WTC11 (cell line): ENCODE measurements around the gene TMC8. TPM values are rescaled to one million over a fixed set of nuclear protein-coding genes. Genes with fewer than 3 reads are reported as not detected.

Experiments used
- ATAC-seq: fragments of 200-7000 bp; cut with Tn5 transposase; 2 replicates; pipeline ENCODE4 v1.10.0; 2021; ENCODE audit warnings: mild to moderate bottlenecking, moderate library complexity
- CTCF ChIA-PET: fragments of 300-600 bp; sonication (Branson Sonifier 250); formaldehyde crosslinking; loops from one replicate; lab custom pipeline; 2021; ENCODE audit warnings: antibody characterized with exemption; lab: Charles Lee
- POLR2A ChIA-PET: fragments of 350-600 bp; sonication (Branson Sonifier 250); formaldehyde crosslinking; loops from one replicate; lab custom pipeline; 2021; ENCODE audit warnings: antibody characterized with exemption; lab: Charles Lee
- DNase-seq: peaks from one replicate; pipeline ENCODE4 v3.0.0; 2021; ENCODE audit warnings: low spot score
- H3K27ac Mint-ChIP-seq: 2 replicates; pipeline ENCODE4 v1.8.0; 2021; ENCODE audit warnings: mixed read lengths
- H3K27me3 Mint-ChIP-seq: 2 replicates; pipeline ENCODE4 v1.8.0; 2021; ENCODE audit warnings: low read depth, mild to moderate bottlenecking, moderate library complexity, mixed read lengths
- H3K36me3 Mint-ChIP-seq: 2 replicates; pipeline ENCODE4 v1.8.0; 2021; ENCODE audit warnings: mixed read lengths
- H3K4me1 Mint-ChIP-seq: 2 replicates; pipeline ENCODE4 v1.8.0; 2022; ENCODE audit warnings: mixed read lengths
- H3K4me3 Mint-ChIP-seq: 2 replicates; pipeline ENCODE4 v1.8.0; 2021; ENCODE audit warnings: mild to moderate bottlenecking, moderate library complexity, mixed read lengths
- H3K9me3 Mint-ChIP-seq: 2 replicates; pipeline ENCODE4 v1.8.0; 2021; ENCODE audit warnings: mixed read lengths
- ATF1 ChIP-seq: sonication (generic); formaldehyde crosslinking; IDR thresholded peaks from 2 replicates; pipeline ENCODE4 v1.8.1; 2023; ENCODE audit warnings: mild to moderate bottlenecking, moderate library complexity, missing genetic modification reagents
- CREM ChIP-seq: sonication (generic); formaldehyde crosslinking; IDR thresholded peaks from 2 replicates; pipeline ENCODE4 v1.8.1; 2022; ENCODE audit warnings: mild to moderate bottlenecking, missing genetic modification reagents, moderate library complexity
- ETV6 ChIP-seq: sonication (generic); formaldehyde crosslinking; IDR thresholded peaks from 2 replicates; pipeline ENCODE4 v1.8.1; 2022; ENCODE audit warnings: mild to moderate bottlenecking, missing genetic modification reagents
- FOXK1 ChIP-seq: sonication (generic); formaldehyde crosslinking; IDR thresholded peaks from 2 replicates; pipeline ENCODE4 v1.8.0; 2022; ENCODE audit warnings: mild to moderate bottlenecking, moderate library complexity, missing genetic modification reagents
- JUN ChIP-seq: sonication (generic); formaldehyde crosslinking; IDR thresholded peaks from 2 replicates; pipeline ENCODE4 v1.8.0; 2023; ENCODE audit warnings: mild to moderate bottlenecking, missing genetic modification reagents
- KAT7 ChIP-seq: sonication (generic); formaldehyde crosslinking; IDR thresholded peaks from 2 replicates; pipeline ENCODE4 v1.8.1; 2023; ENCODE audit warnings: missing genetic modification reagents, mild to moderate bottlenecking, borderline replicate concordance
- TCF7 ChIP-seq: sonication (generic); formaldehyde crosslinking; IDR thresholded peaks from 2 replicates; pipeline ENCODE4 v1.8.0; 2022; ENCODE audit warnings: mild to moderate bottlenecking, low read depth, missing genetic modification reagents, moderate library complexity
- ZNF138 ChIP-seq: sonication (generic); formaldehyde crosslinking; conservative IDR thresholded peaks from 2 replicates; pipeline ENCODE4 v1.8.1; 2022; ENCODE audit warnings: mild to moderate bottlenecking, moderate library complexity, missing genetic modification reagents
- total RNA-seq: library from RNA; stranded (reverse); gene quantifications from 3 replicates; pipeline ENCODE4 v1.2.3, GENCODE V29; 2021
- TF ChIP-seq, protein P1 (sequence below): sonication (generic); formaldehyde crosslinking; IDR thresholded peaks from 2 replicates; pipeline ENCODE4 v1.8.0; 2022; ENCODE audit warnings: mild to moderate bottlenecking, missing genetic modification reagents
- TF ChIP-seq, protein P2 (sequence below): fragments of 200-600 bp; IDR thresholded peaks from 2 replicates; pipeline ENCODE4 v1.8.0; 2022; ENCODE audit warnings: antibody characterized with exemption
- TF ChIP-seq, protein P3 (sequence below): sonication (generic); formaldehyde crosslinking; IDR thresholded peaks from 2 replicates; pipeline ENCODE4 v1.8.1; 2023; ENCODE audit warnings: mild to moderate bottlenecking, missing genetic modification reagents
- TF ChIP-seq, protein P4 (sequence below): fragments of 250-450 bp; sonication (Bioruptor Pico); IDR thresholded peaks from 2 replicates; pipeline ENCODE4 v2.1.2; 2022; ENCODE audit warnings: mild to moderate bottlenecking, moderate library complexity
- TF ChIP-seq, protein P5 (sequence below): sonication (generic); formaldehyde crosslinking; IDR thresholded peaks from 2 replicates; pipeline ENCODE4 v1.8.0; 2022; ENCODE audit warnings: mild to moderate bottlenecking, missing genetic modification reagents
- TF ChIP-seq, protein P6 (sequence below): sonication (generic); formaldehyde crosslinking; IDR thresholded peaks from 2 replicates; pipeline ENCODE4 v1.8.1; 2023; ENCODE audit warnings: mild to moderate bottlenecking, missing genetic modification reagents
- TF ChIP-seq, protein P7 (sequence below): fragments of 250-450 bp; sonication (Bioruptor Pico); IDR thresholded peaks from 2 replicates; pipeline ENCODE4 v1.9.0; 2021; ENCODE audit warnings: mild to moderate bottlenecking
- TF ChIP-seq, protein P8 (sequence below): sonication (generic); formaldehyde crosslinking; IDR thresholded peaks from 2 replicates; pipeline ENCODE4 v1.8.0; 2022; ENCODE audit warnings: mild to moderate bottlenecking, missing genetic modification reagents

The TMC8 gene
- total RNA-seq, 1 experiment from 2014 or later, result 3.7 TPM

DNA sequence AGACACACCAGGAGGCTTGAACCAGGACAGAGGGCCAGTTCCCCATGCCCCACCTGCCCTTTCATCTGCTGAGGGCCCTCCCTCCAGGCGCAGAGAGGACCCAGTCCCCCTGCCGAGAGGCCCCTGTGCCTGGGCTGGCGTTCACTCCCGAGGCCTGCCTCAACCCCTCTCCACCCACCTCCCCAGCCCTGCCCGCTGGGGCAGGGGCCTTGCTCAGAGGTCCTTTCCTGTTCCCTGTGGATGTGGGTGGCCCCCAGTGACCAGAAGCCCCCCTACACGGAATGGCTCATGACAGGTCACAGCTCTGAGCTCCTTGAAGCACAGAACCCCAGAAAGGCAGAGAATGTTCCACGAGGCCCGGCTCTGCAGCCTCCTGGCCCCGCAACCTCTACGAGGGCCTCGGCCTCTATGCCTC is 8.8 kb upstream of the TMC8 start (continued):
- TF ChIP-seq, protein P1, sequence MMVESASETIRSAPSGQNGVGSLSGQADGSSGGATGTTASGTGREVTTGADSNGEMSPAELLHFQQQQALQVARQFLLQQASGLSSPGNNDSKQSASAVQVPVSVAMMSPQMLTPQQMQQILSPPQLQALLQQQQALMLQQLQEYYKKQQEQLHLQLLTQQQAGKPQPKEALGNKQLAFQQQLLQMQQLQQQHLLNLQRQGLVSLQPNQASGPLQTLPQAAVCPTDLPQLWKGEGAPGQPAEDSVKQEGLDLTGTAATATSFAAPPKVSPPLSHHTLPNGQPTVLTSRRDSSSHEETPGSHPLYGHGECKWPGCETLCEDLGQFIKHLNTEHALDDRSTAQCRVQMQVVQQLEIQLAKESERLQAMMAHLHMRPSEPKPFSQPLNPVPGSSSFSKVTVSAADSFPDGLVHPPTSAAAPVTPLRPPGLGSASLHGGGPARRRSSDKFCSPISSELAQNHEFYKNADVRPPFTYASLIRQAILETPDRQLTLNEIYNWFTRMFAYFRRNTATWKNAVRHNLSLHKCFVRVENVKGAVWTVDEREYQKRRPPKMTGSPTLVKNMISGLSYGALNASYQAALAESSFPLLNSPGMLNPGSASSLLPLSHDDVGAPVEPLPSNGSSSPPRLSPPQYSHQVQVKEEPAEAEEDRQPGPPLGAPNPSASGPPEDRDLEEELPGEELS (CRISPR knock-in tag), result no peak
- no peak for TF ChIP-seq ATF1 (CRISPR knock-in tag)
- TF ChIP-seq TCF7 (CRISPR knock-in tag), result no peak
- TF ChIP-seq ETV6, result no peak

DNA sequence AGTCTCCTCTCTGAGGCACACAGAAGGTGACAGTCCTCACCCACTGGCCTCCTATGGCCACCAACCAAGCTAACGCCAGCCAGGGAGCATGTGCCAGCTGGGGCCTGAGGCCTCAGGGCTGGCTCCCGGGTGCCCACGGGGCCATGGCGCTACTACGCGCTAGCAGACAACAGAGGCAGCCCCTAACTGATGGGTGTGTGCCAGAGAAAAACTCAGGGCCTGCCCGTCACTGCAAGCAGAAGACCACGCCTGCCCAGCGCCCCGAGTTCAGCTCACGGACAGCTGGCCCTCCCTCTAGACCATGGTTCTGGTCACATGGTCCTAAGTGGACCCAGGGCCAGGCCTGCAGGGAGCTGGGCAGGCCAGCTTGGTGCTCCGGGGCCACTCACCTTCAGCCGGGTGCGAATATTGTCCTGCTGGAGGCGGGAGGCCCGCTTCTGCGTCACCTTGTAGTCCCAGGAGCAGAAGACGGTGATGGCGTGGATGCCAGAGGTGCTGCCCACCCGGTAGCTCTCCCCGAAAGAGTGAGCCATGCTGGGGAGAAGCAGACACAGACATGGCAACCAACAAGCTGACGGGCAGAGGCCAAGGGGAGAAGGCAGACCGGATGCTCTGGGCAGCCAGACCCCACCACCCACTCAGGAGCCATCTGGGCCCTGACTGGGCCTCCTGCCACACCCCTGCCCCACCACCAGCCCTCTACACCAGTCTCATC is 8.2 kb upstream of the TMC8 start:
- no peak overlapping the region for H3K4me3 Mint-ChIP-seq
- DNase-seq, result no peak
- TF ChIP-seq, protein P2, sequence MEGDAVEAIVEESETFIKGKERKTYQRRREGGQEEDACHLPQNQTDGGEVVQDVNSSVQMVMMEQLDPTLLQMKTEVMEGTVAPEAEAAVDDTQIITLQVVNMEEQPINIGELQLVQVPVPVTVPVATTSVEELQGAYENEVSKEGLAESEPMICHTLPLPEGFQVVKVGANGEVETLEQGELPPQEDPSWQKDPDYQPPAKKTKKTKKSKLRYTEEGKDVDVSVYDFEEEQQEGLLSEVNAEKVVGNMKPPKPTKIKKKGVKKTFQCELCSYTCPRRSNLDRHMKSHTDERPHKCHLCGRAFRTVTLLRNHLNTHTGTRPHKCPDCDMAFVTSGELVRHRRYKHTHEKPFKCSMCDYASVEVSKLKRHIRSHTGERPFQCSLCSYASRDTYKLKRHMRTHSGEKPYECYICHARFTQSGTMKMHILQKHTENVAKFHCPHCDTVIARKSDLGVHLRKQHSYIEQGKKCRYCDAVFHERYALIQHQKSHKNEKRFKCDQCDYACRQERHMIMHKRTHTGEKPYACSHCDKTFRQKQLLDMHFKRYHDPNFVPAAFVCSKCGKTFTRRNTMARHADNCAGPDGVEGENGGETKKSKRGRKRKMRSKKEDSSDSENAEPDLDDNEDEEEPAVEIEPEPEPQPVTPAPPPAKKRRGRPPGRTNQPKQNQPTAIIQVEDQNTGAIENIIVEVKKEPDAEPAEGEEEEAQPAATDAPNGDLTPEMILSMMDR, result no peak
- TF ChIP-seq FOXK1 (no peak), TCF7 (CRISPR knock-in tag) (no peak), JUN (CRISPR knock-in tag) (no peak), CREM (no peak), ZNF138 (no peak), KAT7 (CRISPR knock-in tag) (no peak)
- TF ChIP-seq, protein P3, sequence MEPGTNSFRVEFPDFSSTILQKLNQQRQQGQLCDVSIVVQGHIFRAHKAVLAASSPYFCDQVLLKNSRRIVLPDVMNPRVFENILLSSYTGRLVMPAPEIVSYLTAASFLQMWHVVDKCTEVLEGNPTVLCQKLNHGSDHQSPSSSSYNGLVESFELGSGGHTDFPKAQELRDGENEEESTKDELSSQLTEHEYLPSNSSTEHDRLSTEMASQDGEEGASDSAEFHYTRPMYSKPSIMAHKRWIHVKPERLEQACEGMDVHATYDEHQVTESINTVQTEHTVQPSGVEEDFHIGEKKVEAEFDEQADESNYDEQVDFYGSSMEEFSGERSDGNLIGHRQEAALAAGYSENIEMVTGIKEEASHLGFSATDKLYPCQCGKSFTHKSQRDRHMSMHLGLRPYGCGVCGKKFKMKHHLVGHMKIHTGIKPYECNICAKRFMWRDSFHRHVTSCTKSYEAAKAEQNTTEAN (CRISPR knock-in tag), result no peak
- TF ChIP-seq, protein P4, sequence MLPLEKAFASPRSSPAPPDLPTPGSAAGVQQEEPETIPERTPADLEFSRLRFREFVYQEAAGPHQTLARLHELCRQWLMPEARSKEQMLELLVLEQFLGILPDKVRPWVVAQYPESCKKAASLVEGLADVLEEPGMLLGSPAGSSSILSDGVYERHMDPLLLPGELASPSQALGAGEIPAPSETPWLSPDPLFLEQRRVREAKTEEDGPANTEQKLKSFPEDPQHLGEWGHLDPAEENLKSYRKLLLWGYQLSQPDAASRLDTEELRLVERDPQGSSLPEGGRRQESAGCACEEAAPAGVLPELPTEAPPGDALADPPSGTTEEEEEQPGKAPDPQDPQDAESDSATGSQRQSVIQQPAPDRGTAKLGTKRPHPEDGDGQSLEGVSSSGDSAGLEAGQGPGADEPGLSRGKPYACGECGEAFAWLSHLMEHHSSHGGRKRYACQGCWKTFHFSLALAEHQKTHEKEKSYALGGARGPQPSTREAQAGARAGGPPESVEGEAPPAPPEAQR (CRISPR knock-in tag), result no peak
- TF ChIP-seq, protein P5, sequence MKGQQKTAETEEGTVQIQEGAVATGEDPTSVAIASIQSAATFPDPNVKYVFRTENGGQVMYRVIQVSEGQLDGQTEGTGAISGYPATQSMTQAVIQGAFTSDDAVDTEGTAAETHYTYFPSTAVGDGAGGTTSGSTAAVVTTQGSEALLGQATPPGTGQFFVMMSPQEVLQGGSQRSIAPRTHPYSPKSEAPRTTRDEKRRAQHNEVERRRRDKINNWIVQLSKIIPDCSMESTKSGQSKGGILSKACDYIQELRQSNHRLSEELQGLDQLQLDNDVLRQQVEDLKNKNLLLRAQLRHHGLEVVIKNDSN (CRISPR knock-in tag), result no peak
- TF ChIP-seq, protein P6, sequence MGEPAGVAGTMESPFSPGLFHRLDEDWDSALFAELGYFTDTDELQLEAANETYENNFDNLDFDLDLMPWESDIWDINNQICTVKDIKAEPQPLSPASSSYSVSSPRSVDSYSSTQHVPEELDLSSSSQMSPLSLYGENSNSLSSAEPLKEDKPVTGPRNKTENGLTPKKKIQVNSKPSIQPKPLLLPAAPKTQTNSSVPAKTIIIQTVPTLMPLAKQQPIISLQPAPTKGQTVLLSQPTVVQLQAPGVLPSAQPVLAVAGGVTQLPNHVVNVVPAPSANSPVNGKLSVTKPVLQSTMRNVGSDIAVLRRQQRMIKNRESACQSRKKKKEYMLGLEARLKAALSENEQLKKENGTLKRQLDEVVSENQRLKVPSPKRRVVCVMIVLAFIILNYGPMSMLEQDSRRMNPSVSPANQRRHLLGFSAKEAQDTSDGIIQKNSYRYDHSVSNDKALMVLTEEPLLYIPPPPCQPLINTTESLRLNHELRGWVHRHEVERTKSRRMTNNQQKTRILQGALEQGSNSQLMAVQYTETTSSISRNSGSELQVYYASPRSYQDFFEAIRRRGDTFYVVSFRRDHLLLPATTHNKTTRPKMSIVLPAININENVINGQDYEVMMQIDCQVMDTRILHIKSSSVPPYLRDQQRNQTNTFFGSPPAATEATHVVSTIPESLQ, result no peak
- TF ChIP-seq, protein P7, sequence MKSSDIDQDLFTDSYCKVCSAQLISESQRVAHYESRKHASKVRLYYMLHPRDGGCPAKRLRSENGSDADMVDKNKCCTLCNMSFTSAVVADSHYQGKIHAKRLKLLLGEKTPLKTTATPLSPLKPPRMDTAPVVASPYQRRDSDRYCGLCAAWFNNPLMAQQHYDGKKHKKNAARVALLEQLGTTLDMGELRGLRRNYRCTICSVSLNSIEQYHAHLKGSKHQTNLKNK, result no peak
- TF ChIP-seq, protein P8, sequence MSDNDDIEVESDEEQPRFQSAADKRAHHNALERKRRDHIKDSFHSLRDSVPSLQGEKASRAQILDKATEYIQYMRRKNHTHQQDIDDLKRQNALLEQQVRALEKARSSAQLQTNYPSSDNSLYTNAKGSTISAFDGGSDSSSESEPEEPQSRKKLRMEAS (CRISPR knock-in tag), result no peak
- TF ChIP-seq, all 79 proteins: peak for 0
- Mint-ChIP-seq H3K27me3 (no peaks in the 10 kb centered on the region), H3K4me1 (peaks cover 5% of the 10 kb centered on the region), H3K27ac (no peak overlapping the region), H3K36me3 (peaks cover 16% of the 10 kb centered on the region), H3K9me3 (no peaks in the 10 kb centered on the region)
- CTCF ChIA-PET, result no interaction called here
- POLR2A ChIA-PET, result no interaction called here
- ATAC-seq, result no peak
